ENCODE results near the gene RDH13. TPM values are rescaled to one million over a fixed set of nuclear protein-coding genes. Genes with fewer than 3 reads are reported as not detected.
A peak's percentile ranks its signal among the peaks of the same experiment; 100 is the strongest.

Gene RDH13
- total and polyA plus RNA-seq, 2 experiments from 2014 or later: 28.0 to 36.5 TPM

DNA sequence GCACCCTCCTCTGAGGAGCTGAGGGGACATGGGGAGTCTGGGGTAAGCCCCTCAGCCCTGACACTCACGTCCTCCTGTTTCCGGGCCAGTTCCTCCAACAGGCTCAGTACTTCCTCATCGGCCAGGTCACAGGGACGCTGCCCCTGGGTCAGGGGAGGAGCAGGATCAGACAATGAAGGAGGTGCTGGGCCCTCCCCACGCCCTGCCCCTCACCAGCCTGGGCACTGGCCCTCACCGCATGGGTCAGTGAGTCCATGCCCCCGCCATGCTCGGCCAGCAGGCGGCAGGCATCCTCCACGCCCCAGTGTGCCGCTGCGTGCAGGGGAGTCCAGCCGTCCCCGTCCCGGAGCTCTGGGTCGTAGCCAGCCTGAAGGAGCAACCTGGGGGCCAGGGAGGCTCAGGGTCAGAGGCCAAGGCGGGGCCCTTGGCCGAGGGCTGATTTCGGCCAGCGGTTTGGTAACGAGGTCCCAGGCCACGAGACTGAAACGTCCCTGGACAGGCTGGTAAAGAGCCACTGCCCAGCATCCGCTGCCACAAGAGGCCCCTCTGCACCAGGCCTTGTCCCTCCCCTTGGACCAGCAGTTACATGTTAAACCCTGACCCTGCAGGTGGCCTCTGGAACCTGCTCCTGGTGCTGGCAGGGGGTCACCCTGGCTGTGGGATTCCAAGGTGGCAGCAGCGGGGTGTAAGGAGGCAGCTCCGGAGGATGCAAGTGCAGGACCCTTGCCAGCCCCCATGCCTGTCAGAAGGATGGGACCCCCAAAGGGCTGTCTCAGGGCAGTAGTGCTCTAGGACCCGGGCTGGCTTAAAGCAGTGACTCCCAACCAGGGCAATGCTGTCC, 36.0 kb upstream of the RDH13 start:
- Mint-ChIP-seq H3K27me3 (ENCODE audit: insufficient read depth, low read depth, poor library complexity) (peaks cover 16% of the 10 kb centered on the region), H3K27ac (no peak overlapping the region), H3K36me3 (ENCODE audit: low read depth) (peaks cover 19% of the 10 kb centered on the region), H3K4me1 (peaks cover 19% of the 10 kb centered on the region), H3K9me3 (no peaks in the 10 kb centered on the region; the same call in 2 of the 3 replicates), H3K4me3 (no peak overlapping the region)
- H2AFZ ChIP-seq: no peak overlapping the region
- DNase-seq (ENCODE audit: low spot score) (no peak), ATAC-seq (peak; percentile 18)
- peaks cover 14% of the 10 kb centered on the region for H3K4me1 ChIP-seq (ENCODE audit: insufficient read depth)
- H3K4me2 ChIP-seq: no peak overlapping the region
- H3F3A ChIP-seq (replicated peaks; ENCODE audit: low read depth): peaks cover 8% of the 10 kb centered on the region; the same call in 1 of the 2 replicates
- H3K27ac ChIP-seq (ENCODE audit: low read depth): no peak overlapping the region
- peaks cover 4% of the 10 kb centered on the region; the same call in 1 of the 2 replicates for H4K20me1 ChIP-seq (replicated peaks; ENCODE audit: insufficient read depth)
- TF ChIP-seq CTCF (conservative IDR thresholded peaks at IDR 0.05; ENCODE audit: low read depth in 2 of 2): peak; percentile 29 to 62; a peak in 3 of 4 replicates
- TF ChIP-seq ZNF462 (CRISPR knock-in tag; IDR thresholded peaks at IDR 0.05): no peak
- H3K4me3 ChIP-seq: no peak overlapping the region
- peaks cover 4% of the 10 kb centered on the region for H3K36me3 ChIP-seq (ENCODE audit: insufficient read depth)
- H3K9me2 ChIP-seq (ENCODE audit: insufficient read depth): no peaks in the 10 kb centered on the region
- H3K27me3 ChIP-seq (ENCODE audit: insufficient read depth): no peaks in the 10 kb centered on the region
- no peaks in the 10 kb centered on the region for H3K79me2 ChIP-seq (replicated peaks; ENCODE audit: insufficient read depth)
